Spleen (tissue), 11 donors: ENCODE results near the gene CSTPP1. TPM values are rescaled to one million over a fixed set of nuclear protein-coding genes. Genes with fewer than 3 reads are reported as not detected.
"Not testable (repeated sequence)": the region's sequence is repeated elsewhere in the genome, so short reads cannot be mapped to it uniquely, and the experiment has no call there.

ENCODE experiments used
- DNase-seq: peaks from one replicate; pipeline ENCODE4 v3.0.0-alpha.2; 2020
- H3K27ac ChIP-seq, 8 donors: fragments of 200-600 bp; sonication (generic) in 7 of 8; 1 replicate in 4 of 8; 2 replicates in 4 of 8; pipeline versions ENCODE4 v1.5.0 to v1.8.0; 2016 to 2021; ENCODE audit warnings: inconsistent platforms in 4 of 8, mild to moderate bottlenecking in 4 of 8, moderate library complexity in 1 of 8
- H3K27me3 ChIP-seq, 7 donors: fragments of 200-600 bp; sonication (generic) in 6 of 7; replicated peaks in 1 of 7; 1 replicate in 4 of 7; 2 replicates in 3 of 7; pipeline versions ENCODE4 v1.5.0 to v1.8.0; 2016 to 2021; ENCODE audit warnings: inconsistent platforms in 3 of 7, mild to moderate bottlenecking in 1 of 7
- H3K36me3 ChIP-seq, 6 donors: fragments of 200-600 bp; sonication (generic) in 5 of 6; 1 replicate in 4 of 6; 2 replicates in 2 of 6; pipeline versions ENCODE4 v1.5.0 to v1.8.0; 2016 to 2021; ENCODE audit warnings: inconsistent platforms in 2 of 6
- H3K4me1 ChIP-seq, 6 donors: fragments of 200-600 bp; sonication (generic) in 5 of 6; 1 replicate in 3 of 6; 2 replicates in 3 of 6; pipeline versions ENCODE4 v1.5.0 to v1.8.0; 2016 to 2021; ENCODE audit warnings: inconsistent platforms in 3 of 6
- H3K4me3 ChIP-seq, 8 donors: fragments of 200-600 bp; sonication (generic) in 7 of 8; 1 replicate in 4 of 8; 2 replicates in 4 of 8; pipeline versions ENCODE4 v1.5.0 to v1.8.0; 2016 to 2021; ENCODE audit warnings: inconsistent platforms in 4 of 8, mild to moderate bottlenecking in 4 of 8, moderate library complexity in 2 of 8
- H3K9me3 ChIP-seq, 8 donors: fragments of 200-600 bp; sonication (generic) in 7 of 8; 1 replicate in 4 of 8; 2 replicates in 4 of 8; pipeline versions ENCODE4 v1.5.0 to v1.8.0; 2016 to 2021; ENCODE audit warnings: inconsistent platforms in 4 of 8
- POLR2A ChIP-seq, 3 donors: fragments of 450-650 bp; IDR thresholded peaks; one replicate each; pipeline ENCODE4 v1.5.1; 2017; ENCODE audit warnings: antibody characterized with exemption in 3 of 3, mild to moderate bottlenecking in 1 of 3
- POLR2AphosphoS5 ChIP-seq, 3 donors: sonication (generic); formaldehyde crosslinking; IDR thresholded peaks; one replicate each; pipeline ENCODE4 v1.5.1; 2017; ENCODE audit warnings: antibody characterized with exemption in 3 of 3
- WGBS, 5 donors: extraction: QIAGEN DNeasy Blood & Tissue Kit in 3 of 5; methylation state at CpG; one replicate each; pipeline versions ENCODE4 v1.1.5 to v1.1.7; 2013 to 2018; 5-methylcytosine and 5-hydroxymethylcytosine counted together
- intact Hi-C: fragments of 100-400 bp; cut with DNase I; formaldehyde crosslinking; loops from one replicate; pipeline ENCODE4 v1.15.0; 2023; ENCODE audit warnings: low total_unique reads
- polyA plus RNA-seq, 3 donors: library from polyadenylated mRNA; stranded (reverse); fragments of 200-250 nt; gene quantifications; one replicate each; pipeline ENCODE4 v1.2.1, GENCODE V29; 2013
- total RNA-seq, 7 donors: library from RNA; depleted of rRNA in 3 of 7; stranded (reverse); fragments of >200 nt in 3 of 7; fragmentation: NEBNext Ultra II Directional in 4 of 7; extraction: Animal tissue kit (Norgen Biotek cat#: 25700) in 4 of 7; gene quantifications; one replicate each; pipeline versions ENCODE4 v1.1.0 to v1.2.1, GENCODE V29; 2016 to 2021
- TF ChIP-seq, protein P1 (sequence below), 11 experiments: fragments of 200-600 bp in 7 of 11; fragments of 450-650 bp in 4 of 11; sonication (generic) in 4 of 11; IDR thresholded peaks in 8 of 11; conservative IDR thresholded peaks in 3 of 11; 1 replicate in 7 of 11; 2 replicates in 4 of 11; pipeline versions ENCODE4 v1.4.0 to v1.8.0; 2016 to 2021; ENCODE audit warnings: antibody characterized with exemption in 11 of 11, inconsistent platforms in 4 of 11, mild to moderate bottlenecking in 1 of 11
- donor health status: healthy with polysubstance abuse.
- donor health status: DM: no; HTN: no; CAD: no; lungs with moderate emphysema.
- donor health status: DM: no; HTN: no; CAD: no.
- donor health status: Bipolar disorder and iron deficiency.
- donor health status: healthy.
- donor health status: DM: no; HTN: no; CAD: no.
- donor health status: DM: yes; HTN: yes; CAD: no.

The CSTPP1 gene
- total and polyA plus RNA-seq, 10 donors, result 8.6 to 23.0 (median 14.4) TPM

DNA sequence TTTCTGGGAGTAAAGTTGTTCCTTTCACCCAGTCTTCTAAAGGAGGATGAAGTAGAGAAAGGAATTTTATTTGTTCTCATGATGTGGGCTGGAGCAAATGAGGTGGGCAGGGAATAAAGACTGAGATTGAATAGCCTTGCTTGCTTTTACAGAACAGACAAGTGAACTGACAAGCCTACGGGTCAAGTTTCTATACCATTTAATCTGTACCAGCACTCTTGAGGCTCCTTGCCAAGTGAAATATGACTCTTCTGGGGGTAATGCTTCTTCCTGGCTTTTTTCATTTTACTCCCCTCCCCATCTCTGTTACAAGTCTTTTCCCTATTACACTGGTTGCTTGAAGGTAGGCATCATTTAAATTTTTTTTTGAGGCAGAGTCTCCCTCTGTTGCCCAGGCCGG lies 54.8 kb downstream of the CSTPP1 start:
- no peaks in the 10 kb centered on the region for H3K27me3 ChIP-seq
- TF ChIP-seq, protein P1, sequence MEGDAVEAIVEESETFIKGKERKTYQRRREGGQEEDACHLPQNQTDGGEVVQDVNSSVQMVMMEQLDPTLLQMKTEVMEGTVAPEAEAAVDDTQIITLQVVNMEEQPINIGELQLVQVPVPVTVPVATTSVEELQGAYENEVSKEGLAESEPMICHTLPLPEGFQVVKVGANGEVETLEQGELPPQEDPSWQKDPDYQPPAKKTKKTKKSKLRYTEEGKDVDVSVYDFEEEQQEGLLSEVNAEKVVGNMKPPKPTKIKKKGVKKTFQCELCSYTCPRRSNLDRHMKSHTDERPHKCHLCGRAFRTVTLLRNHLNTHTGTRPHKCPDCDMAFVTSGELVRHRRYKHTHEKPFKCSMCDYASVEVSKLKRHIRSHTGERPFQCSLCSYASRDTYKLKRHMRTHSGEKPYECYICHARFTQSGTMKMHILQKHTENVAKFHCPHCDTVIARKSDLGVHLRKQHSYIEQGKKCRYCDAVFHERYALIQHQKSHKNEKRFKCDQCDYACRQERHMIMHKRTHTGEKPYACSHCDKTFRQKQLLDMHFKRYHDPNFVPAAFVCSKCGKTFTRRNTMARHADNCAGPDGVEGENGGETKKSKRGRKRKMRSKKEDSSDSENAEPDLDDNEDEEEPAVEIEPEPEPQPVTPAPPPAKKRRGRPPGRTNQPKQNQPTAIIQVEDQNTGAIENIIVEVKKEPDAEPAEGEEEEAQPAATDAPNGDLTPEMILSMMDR (IDR thresholded peaks at IDR 0.05 in 8 of 11, conservative IDR thresholded peaks at IDR 0.05 in 3 of 11), result no peak
- no peak for TF ChIP-seq POLR2AphosphoS5 (IDR thresholded peaks at IDR 0.05)
- TF ChIP-seq POLR2A (IDR thresholded peaks at IDR 0.05), result no peak
- H3K9me3 ChIP-seq, result peaks cover 0 to 7% (median 0%) of the 10 kb centered on the region in 8 donors
- no peak overlapping the region for H3K27ac ChIP-seq
- H3K4me1 ChIP-seq, result no peaks in the 10 kb centered on the region
- DNase-seq, result no peak
- intact Hi-C loops, result no loop called here
- no peak overlapping the region for H3K4me3 ChIP-seq
- WGBS, 5 donors, result 93 to 99% (median 96%) methylated on average over 2 of the region's 2 CpGs
- H3K36me3 ChIP-seq, result peaks cover 0 to 41% (median 5%) of the 10 kb centered on the region in 6 donors

DNA sequence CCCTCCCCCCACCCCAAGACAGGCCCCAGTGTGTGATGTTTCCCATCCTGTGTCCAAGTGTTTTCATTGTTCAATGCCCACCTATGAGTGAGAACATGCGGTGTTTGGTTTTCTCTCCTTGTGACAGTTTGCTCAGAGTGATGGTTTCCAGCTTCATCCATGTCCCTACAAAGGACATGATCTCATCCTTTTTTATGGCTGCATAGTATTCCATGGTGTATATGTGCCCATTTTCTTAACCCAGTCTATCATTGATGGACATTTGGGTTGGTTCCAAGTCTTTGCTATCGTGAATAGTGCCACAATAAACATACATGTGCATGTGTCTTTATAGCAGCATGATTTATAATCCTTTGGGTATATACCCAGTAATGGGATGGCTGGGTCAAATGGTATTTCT lies 55.8 kb downstream of the CSTPP1 start:
- 89 to 100% (median 100%) methylated on average over 2 of the region's 2 CpGs for WGBS, 5 donors
- intact Hi-C loops, H3K4me3 ChIP-seq, H3K9me3 ChIP-seq, H3K4me1 ChIP-seq, H3K27me3 ChIP-seq, DNase-seq, H3K27ac ChIP-seq: not testable (repeated sequence)
- peaks cover 0 to 35% (median 5%) of the 10 kb centered on the region in 6 donors for H3K36me3 ChIP-seq

DNA sequence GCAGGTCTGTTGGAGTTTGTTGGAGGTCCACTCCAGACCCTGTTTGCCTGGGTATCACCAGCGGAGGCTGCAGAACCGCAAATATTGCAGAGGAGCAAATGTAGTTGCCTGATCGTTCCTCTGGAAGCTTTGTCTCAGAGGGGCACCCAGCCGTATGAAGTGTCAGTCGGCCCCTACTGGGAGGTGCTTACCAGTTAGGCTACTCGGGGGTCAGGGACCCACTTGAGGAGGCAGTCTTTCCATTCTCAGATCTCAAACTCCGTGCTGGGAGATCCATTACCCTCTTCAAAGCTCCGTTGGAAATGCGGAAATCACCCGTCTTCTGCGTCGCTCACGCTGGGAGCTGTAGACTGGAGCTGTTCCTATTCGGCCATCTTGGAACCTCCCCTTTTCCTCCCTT lies 61.2 kb downstream of the CSTPP1 start:
- H3K27me3 ChIP-seq, H3K9me3 ChIP-seq, intact Hi-C loops, DNase-seq, H3K4me3 ChIP-seq, H3K27ac ChIP-seq: not testable (repeated sequence)
- H3K36me3 ChIP-seq, result peaks cover 0 to 11% (median 0%) of the 10 kb centered on the region in 6 donors
- WGBS, 5 donors, result 95 to 97% (median 97%) methylated on average over 14 of the region's 14 CpGs
- H3K4me1 ChIP-seq, result peaks cover 0 to 18% (median 5%) of the 10 kb centered on the region in 6 donors

DNA sequence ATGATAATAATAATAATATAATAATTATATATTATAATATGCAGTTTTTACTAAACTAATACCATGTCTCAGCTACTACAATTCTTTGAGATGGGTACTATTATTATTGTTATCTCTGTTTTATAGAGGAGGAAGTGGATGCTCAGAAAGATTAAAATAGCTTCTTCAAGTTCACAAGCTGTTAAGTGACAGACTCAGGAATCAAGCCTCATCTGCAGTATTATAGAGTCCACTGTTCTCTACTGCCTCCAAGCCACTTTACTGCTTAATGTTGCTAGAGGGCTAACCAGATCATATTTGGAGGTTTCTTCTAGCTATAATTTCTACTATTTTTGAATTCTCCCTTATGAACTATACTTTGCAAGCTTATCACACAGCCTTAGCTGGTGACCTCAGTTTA lies 62.7 kb downstream of the CSTPP1 start:
- Histone ChIP-seq H3K4me3 (no peak overlapping the region), H3K27me3 (no peaks in the 10 kb centered on the region), H3K9me3 (no peaks in the 10 kb centered on the region), H3K4me1 (peaks cover 10 to 32% (median 17%) of the 10 kb centered on the region in 6 donors), H3K36me3 (peaks cover 0 to 11% (median 0%) of the 10 kb centered on the region in 6 donors), H3K27ac (no peak overlapping the region)
- TF ChIP-seq POLR2AphosphoS5 (IDR thresholded peaks at IDR 0.05) (no peak), POLR2A (IDR thresholded peaks at IDR 0.05) (no peak)
- TF ChIP-seq, protein P1 (IDR thresholded peaks at IDR 0.05 in 8 of 11, conservative IDR thresholded peaks at IDR 0.05 in 3 of 11), result no peak
- no peak for DNase-seq
- intact Hi-C loops, result no loop called here

DNA sequence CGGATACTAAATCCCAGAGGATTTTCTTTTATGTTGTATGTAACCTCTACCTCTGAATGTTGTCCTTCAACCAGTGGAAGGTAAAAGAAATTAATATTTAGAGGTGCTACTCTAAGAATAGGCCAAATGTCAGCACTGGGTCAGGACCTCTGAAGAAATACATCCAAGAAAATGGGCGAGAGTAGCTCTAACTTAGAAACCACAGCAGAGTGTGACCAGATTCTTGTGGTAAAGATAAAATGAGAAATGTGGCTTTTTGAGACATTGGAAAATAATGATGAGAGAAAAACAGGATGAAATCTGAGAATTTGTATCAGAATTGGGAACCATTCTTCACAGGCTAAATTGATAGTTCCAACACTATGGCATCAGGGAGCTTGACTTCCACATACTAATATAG lies 63.5 kb downstream of the CSTPP1 start:
- 79 to 89% (median 81%) methylated on average over 2 of the region's 2 CpGs for WGBS, 5 donors
- intact Hi-C loops, result no loop called here
- peaks cover 0 to 11% (median 0%) of the 10 kb centered on the region in 6 donors for H3K36me3 ChIP-seq
- no peak overlapping the region for H3K4me3 ChIP-seq
- peaks cover 10 to 40% (median 25%) of the 10 kb centered on the region in 6 donors for H3K4me1 ChIP-seq
- TF ChIP-seq POLR2AphosphoS5 (IDR thresholded peaks at IDR 0.05) (no peak), POLR2A (IDR thresholded peaks at IDR 0.05) (no peak)
- H3K27me3 ChIP-seq, result no peaks in the 10 kb centered on the region
- DNase-seq, result no peak
- no peaks in the 10 kb centered on the region for H3K9me3 ChIP-seq
- H3K27ac ChIP-seq, result no peak overlapping the region

DNA sequence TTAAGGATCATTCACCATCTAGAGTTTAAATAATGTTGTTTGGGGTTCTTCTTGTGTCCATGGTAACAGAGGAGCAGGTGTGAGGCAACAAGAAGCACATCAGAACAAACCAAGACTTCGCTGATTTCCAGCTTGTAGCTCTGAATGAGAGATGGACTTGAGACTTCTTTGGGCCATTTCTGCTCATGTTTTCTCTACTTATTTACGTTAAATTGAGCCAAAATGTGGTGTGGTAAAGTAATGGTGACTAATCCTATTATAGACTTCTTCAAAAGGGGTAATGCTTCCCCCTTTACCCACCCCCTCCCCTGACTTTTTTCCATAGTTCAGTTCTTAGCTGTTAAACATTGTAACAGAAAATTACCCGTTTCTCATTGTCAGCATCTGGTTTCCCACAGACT lies 65.2 kb downstream of the CSTPP1 start:
- intact Hi-C loops, result no loop called here
- no peak for TF ChIP-seq POLR2A (IDR thresholded peaks at IDR 0.05)
- TF ChIP-seq POLR2AphosphoS5 (IDR thresholded peaks at IDR 0.05), result no peak
- TF ChIP-seq, protein P1 (IDR thresholded peaks at IDR 0.05 in 8 of 11, conservative IDR thresholded peaks at IDR 0.05 in 3 of 11), result no peak
- no peak for DNase-seq
- Histone ChIP-seq H3K27ac (no peak overlapping the region), H3K4me1 (peaks cover 10 to 44% (median 27%) of the 10 kb centered on the region in 6 donors), H3K27me3 (no peaks in the 10 kb centered on the region), H3K36me3 (peaks cover 0 to 11% (median 0%) of the 10 kb centered on the region in 6 donors), H3K4me3 (no peak overlapping the region), H3K9me3 (no peaks in the 10 kb centered on the region)
- WGBS, 5 donors, result 48 to 54% (median 52%) methylated on average over 3 of the region's 3 CpGs
